ENCODE results near the gene PSEN1.

PSEN1 gene

GRCh38 chr14:73208390-73208789 lies 72.1 kb downstream of the PSEN1 start:
- H3K27me3 ChIP-seq (ENCODE audit: insufficient read depth, poor library complexity, severe bottlenecking): no peaks in the 10 kb centered on the region
- no peak for DNase-seq (ENCODE audit: low read depth in 1 of 2, low spot score in 1 of 2)
- no peak for TF ChIP-seq POLR2AphosphoS5 (IDR thresholded peaks at IDR 0.05; ENCODE audit: low read depth)
- no peak overlapping the region for H3K27ac ChIP-seq (replicated peaks)
- no peak overlapping the region for H3K4me3 ChIP-seq (replicated peaks; ENCODE audit: insufficient read depth, low read length)

GRCh38 chr14:73208846-73209245 lies 72.5 kb downstream of the PSEN1 start:
- Histone ChIP-seq H3K4me3 (replicated peaks; ENCODE audit: insufficient read depth, low read length) (no peak overlapping the region), H3K27ac (replicated peaks) (no peak overlapping the region), H3K27me3 (ENCODE audit: insufficient read depth, poor library complexity, severe bottlenecking) (no peaks in the 10 kb centered on the region)
- TF ChIP-seq POLR2AphosphoS5 (IDR thresholded peaks at IDR 0.05; ENCODE audit: low read depth) (no peak), SPI1 (IDR thresholded peaks at IDR 0.05; ENCODE audit: borderline replicate concordance, low read depth) (no peak), GABPA (IDR thresholded peaks at IDR 0.05; ENCODE audit: low read depth) (no peak), CTCF (IDR thresholded peaks at IDR 0.05; ENCODE audit: insufficient read depth, low read length) (no peak), REST (IDR thresholded peaks at IDR 0.05; ENCODE audit: insufficient replicate concordance, low read depth) (no peak)
- no peak for DNase-seq (ENCODE audit: low read depth in 1 of 2, low spot score in 1 of 2)

- Histone ChIP-seq H3K27ac (replicated peaks) (no peak overlapping the region), H3K4me3 (replicated peaks; ENCODE audit: insufficient read depth, low read length) (no peak overlapping the region), H3K27me3 (ENCODE audit: insufficient read depth, poor library complexity, severe bottlenecking) (no peaks in the 10 kb centered on the region)
- TF ChIP-seq SPI1 (IDR thresholded peaks at IDR 0.05; ENCODE audit: borderline replicate concordance, low read depth) (no peak), REST (IDR thresholded peaks at IDR 0.05; ENCODE audit: insufficient replicate concordance, low read depth) (no peak), CTCF (IDR thresholded peaks at IDR 0.05; ENCODE audit: insufficient read depth, low read length) (no peak), POLR2AphosphoS5 (IDR thresholded peaks at IDR 0.05; ENCODE audit: low read depth) (no peak), GABPA (IDR thresholded peaks at IDR 0.05; ENCODE audit: low read depth) (no peak)
- no peak for DNase-seq (ENCODE audit: low read depth in 1 of 2, low spot score in 1 of 2)
These were observed 73.6 kb downstream of the PSEN1 start for GRCh38 chr14:73209953-73210352.

- no peak for TF ChIP-seq CTCF (IDR thresholded peaks at IDR 0.05; ENCODE audit: insufficient read depth, low read length)
- no peak for TF ChIP-seq GABPA (IDR thresholded peaks at IDR 0.05; ENCODE audit: low read depth)
- TF ChIP-seq REST (IDR thresholded peaks at IDR 0.05; ENCODE audit: insufficient replicate concordance, low read depth): no peak
- TF ChIP-seq POLR2AphosphoS5 (IDR thresholded peaks at IDR 0.05; ENCODE audit: low read depth): no peak
- TF ChIP-seq SPI1 (IDR thresholded peaks at IDR 0.05; ENCODE audit: borderline replicate concordance, low read depth): no peak
- DNase-seq (ENCODE audit: low read depth in 1 of 2, low spot score in 1 of 2): no peak
- H3K27me3 ChIP-seq (ENCODE audit: insufficient read depth, poor library complexity, severe bottlenecking): no peaks in the 10 kb centered on the region
- H3K27ac ChIP-seq (replicated peaks): no peak overlapping the region
- H3K4me3 ChIP-seq (replicated peaks; ENCODE audit: insufficient read depth, low read length): no peak overlapping the region
These were observed 75.1 kb downstream of the PSEN1 start for GRCh38 chr14:73211251-73212040.

All from HL-60 (cell line).